ENCODE results near the gene LDHAL6B. TPM values are rescaled to one million over a fixed set of nuclear protein-coding genes. Genes with fewer than 3 reads are reported as not detected.

Gene LDHAL6B
- total RNA-seq, 1 donor: not detected

GRCh38 chr15:59229015-59229414 is 22.4 kb downstream of the LDHAL6B start:
- H3K9me3 ChIP-seq (ENCODE audit: low read depth, low read length): no peaks in the 10 kb centered on the region
- no peak overlapping the region for H2AFZ ChIP-seq (ENCODE audit: low read length)
- DNase-seq (ENCODE audit: insufficient read length, low spot score, missing footprints): no peak
- no peak overlapping the region for H3K4me3 ChIP-seq (ENCODE audit: insufficient read depth, low read length)
- no peak overlapping the region for H3K4me2 ChIP-seq (ENCODE audit: insufficient read depth, low read length)
- no peaks in the 10 kb centered on the region for H3K27me3 ChIP-seq (ENCODE audit: insufficient read depth, low read length)
- peaks cover 16% of the 10 kb centered on the region for H3K4me1 ChIP-seq (ENCODE audit: insufficient read depth, low read length)
- no peak overlapping the region for H3K27ac ChIP-seq (ENCODE audit: low read depth, low read length)
- TF ChIP-seq, protein P1, sequence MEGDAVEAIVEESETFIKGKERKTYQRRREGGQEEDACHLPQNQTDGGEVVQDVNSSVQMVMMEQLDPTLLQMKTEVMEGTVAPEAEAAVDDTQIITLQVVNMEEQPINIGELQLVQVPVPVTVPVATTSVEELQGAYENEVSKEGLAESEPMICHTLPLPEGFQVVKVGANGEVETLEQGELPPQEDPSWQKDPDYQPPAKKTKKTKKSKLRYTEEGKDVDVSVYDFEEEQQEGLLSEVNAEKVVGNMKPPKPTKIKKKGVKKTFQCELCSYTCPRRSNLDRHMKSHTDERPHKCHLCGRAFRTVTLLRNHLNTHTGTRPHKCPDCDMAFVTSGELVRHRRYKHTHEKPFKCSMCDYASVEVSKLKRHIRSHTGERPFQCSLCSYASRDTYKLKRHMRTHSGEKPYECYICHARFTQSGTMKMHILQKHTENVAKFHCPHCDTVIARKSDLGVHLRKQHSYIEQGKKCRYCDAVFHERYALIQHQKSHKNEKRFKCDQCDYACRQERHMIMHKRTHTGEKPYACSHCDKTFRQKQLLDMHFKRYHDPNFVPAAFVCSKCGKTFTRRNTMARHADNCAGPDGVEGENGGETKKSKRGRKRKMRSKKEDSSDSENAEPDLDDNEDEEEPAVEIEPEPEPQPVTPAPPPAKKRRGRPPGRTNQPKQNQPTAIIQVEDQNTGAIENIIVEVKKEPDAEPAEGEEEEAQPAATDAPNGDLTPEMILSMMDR (IDR thresholded peaks at IDR 0.05; ENCODE audit: extremely low read depth, low read depth, low read length): no peak
- peaks cover 57% of the 10 kb centered on the region for H3K36me3 ChIP-seq (ENCODE audit: insufficient read depth, low read length)
- H3K79me2 ChIP-seq (ENCODE audit: insufficient read depth, low read length): peaks cover 4% of the 10 kb centered on the region
- H4K20me1 ChIP-seq (ENCODE audit: insufficient read depth, low read length): peaks cover 14% of the 10 kb centered on the region

DNA sequence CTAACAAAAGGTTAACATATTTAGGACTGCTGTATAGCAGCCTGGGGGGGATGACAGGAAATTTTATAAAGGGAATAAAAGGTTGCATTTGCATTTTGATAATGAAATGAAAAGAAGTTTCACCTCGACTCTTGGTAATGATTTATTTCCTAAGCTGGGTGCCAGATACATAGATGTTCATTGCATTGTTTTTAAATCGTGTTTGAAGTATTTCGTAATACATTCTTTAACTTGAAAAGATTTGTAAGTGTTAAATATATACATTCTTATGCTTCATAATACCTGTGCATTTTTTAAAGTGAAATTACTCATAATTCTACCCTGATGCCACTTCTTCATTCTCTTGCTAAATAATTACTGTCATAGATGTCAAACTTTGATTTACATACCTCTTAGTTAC is 22.8 kb downstream of the LDHAL6B start:
- TF ChIP-seq, protein P1 (IDR thresholded peaks at IDR 0.05; ENCODE audit: extremely low read depth, low read depth, low read length): no peak
- Histone ChIP-seq H3K27ac (ENCODE audit: low read depth, low read length) (no peak overlapping the region), H2AFZ (ENCODE audit: low read length) (no peak overlapping the region), H4K20me1 (ENCODE audit: insufficient read depth, low read length) (peaks cover 14% of the 10 kb centered on the region), H3K27me3 (ENCODE audit: insufficient read depth, low read length) (no peaks in the 10 kb centered on the region), H3K4me1 (ENCODE audit: insufficient read depth, low read length) (peaks cover 16% of the 10 kb centered on the region), H3K36me3 (ENCODE audit: insufficient read depth, low read length) (peaks cover 53% of the 10 kb centered on the region), H3K79me2 (ENCODE audit: insufficient read depth, low read length) (peaks cover 4% of the 10 kb centered on the region), H3K9me3 (ENCODE audit: low read depth, low read length) (no peaks in the 10 kb centered on the region), H3K4me2 (ENCODE audit: insufficient read depth, low read length) (no peak overlapping the region), H3K4me3 (ENCODE audit: insufficient read depth, low read length) (no peak overlapping the region)
- no peak for DNase-seq (ENCODE audit: insufficient read length, low spot score, missing footprints)

DNA sequence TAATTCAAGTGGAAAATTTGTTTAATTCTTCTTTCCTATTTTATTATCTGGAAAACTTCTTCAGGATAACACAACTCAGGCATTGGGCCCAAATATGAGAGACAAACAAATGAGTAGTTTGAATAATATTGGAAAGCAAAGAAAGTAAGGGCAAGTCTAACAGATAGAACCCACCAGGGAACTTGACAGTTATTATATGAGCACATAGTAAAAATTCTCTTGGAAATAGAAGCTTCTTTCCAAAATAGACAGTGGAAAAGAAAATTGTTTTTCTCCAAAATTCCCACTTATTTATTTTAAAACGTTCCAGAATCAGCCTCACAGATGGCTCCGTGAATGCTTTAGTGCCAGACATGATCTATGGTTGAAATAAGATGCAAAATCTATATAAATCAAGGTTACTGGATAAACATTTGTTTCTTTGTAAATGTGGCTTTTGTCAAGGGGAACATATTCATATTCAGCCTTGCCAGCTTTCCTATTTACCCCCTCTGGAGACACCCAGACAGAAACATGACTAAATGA is 23.9 kb downstream of the LDHAL6B start:
- no peaks in the 10 kb centered on the region for H3K27me3 ChIP-seq (ENCODE audit: insufficient read depth, low read length)
- no peaks in the 10 kb centered on the region for H3K9me3 ChIP-seq (ENCODE audit: low read depth, low read length)
- no peak overlapping the region for H3K4me3 ChIP-seq (ENCODE audit: insufficient read depth, low read length)
- H3K4me1 ChIP-seq (ENCODE audit: insufficient read depth, low read length): peaks cover 16% of the 10 kb centered on the region
- DNase-seq (ENCODE audit: insufficient read length, low spot score, missing footprints): no peak
- no peak overlapping the region for H3K27ac ChIP-seq (ENCODE audit: low read depth, low read length)
- H3K79me2 ChIP-seq (ENCODE audit: insufficient read depth, low read length): peaks cover 5% of the 10 kb centered on the region
- H4K20me1 ChIP-seq (ENCODE audit: insufficient read depth, low read length): peaks cover 14% of the 10 kb centered on the region
- TF ChIP-seq, protein P1 (IDR thresholded peaks at IDR 0.05; ENCODE audit: extremely low read depth, low read depth, low read length): no peak
- peaks cover 43% of the 10 kb centered on the region for H3K36me3 ChIP-seq (ENCODE audit: insufficient read depth, low read length)
- no peak overlapping the region for H2AFZ ChIP-seq (ENCODE audit: low read length)
- H3K4me2 ChIP-seq (ENCODE audit: insufficient read depth, low read length): no peak overlapping the region

DNA sequence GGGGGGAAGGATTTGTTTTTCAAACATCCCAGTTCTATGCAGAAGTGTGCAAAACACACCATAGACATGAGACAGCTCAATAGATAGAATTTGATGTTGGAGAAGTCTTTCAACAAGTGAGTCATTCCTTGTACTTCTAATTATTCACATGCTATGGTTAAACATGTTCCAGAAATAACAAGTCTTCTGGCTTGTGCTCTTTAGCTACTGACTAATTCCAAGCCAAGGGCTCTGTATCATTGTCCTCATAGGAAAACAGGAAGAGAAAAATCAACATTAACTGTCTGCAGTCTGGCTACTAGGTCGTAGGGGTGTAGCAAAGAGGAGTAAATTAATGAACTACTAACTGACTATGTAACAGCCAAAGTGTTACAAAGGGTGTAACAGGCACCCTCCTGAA is 25.8 kb downstream of the LDHAL6B start:
- Histone ChIP-seq H3K4me1 (ENCODE audit: insufficient read depth, low read length) (peaks cover 16% of the 10 kb centered on the region), H3K4me3 (ENCODE audit: insufficient read depth, low read length) (peak overlapping the region; percentile 17), H3K9me3 (ENCODE audit: low read depth, low read length) (no peaks in the 10 kb centered on the region), H4K20me1 (ENCODE audit: insufficient read depth, low read length) (peaks cover 14% of the 10 kb centered on the region), H3K4me2 (ENCODE audit: insufficient read depth, low read length) (peak overlapping the region; percentile 80), H2AFZ (ENCODE audit: low read length) (peak overlapping the region; percentile 24), H3K36me3 (ENCODE audit: insufficient read depth, low read length) (peaks cover 26% of the 10 kb centered on the region), H3K27ac (ENCODE audit: low read depth, low read length) (peak overlapping the region; percentile 78), H3K27me3 (ENCODE audit: insufficient read depth, low read length) (no peaks in the 10 kb centered on the region), H3K79me2 (ENCODE audit: insufficient read depth, low read length) (peaks cover 10% of the 10 kb centered on the region)
- TF ChIP-seq, protein P1 (IDR thresholded peaks at IDR 0.05; ENCODE audit: extremely low read depth, low read depth, low read length): no peak
- peak; percentile 95 for DNase-seq (ENCODE audit: insufficient read length, low spot score, missing footprints)

Data from osteoblast (primary cell).